ENCODE data around the gene FBXW4.

DNA sequence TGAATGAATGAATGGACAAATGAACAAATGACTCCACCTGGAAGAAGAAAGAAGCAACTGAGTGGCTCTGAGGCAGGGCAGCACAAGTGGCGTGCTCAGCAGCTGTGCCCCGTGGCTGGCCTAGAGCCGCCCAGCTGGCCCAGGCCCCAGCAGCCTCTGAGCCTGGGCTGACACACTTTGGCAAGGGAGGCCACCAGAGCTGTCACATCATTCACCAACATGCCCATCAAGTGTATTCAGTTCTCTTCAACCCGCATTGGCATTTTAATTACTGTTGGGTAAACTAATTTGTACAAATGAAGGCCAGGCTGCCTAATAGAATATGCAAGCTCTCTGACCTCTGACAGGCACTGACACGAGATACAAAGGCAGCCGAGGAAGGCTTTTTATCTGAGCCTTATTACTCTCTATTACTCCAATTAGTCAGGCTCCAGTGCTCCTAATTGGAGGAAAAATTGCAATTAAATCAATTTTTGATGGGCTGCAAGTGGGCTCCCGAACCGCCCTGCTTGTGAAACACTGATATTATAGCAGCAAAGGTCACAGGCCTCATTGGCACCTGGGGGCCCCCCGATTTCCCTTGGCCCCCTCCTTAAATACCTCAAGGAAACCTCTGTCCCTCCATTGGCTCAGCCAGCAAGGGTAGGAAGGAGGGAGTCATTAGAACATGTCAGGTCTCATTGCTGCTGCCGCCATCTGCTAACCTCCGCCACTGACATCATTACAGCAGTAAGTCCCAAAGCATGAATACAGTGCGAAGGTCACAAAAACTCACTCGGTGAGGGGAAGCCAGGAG lies 64.9 kb downstream of the FBXW4 start:
- TF ChIP-seq, protein P1, sequence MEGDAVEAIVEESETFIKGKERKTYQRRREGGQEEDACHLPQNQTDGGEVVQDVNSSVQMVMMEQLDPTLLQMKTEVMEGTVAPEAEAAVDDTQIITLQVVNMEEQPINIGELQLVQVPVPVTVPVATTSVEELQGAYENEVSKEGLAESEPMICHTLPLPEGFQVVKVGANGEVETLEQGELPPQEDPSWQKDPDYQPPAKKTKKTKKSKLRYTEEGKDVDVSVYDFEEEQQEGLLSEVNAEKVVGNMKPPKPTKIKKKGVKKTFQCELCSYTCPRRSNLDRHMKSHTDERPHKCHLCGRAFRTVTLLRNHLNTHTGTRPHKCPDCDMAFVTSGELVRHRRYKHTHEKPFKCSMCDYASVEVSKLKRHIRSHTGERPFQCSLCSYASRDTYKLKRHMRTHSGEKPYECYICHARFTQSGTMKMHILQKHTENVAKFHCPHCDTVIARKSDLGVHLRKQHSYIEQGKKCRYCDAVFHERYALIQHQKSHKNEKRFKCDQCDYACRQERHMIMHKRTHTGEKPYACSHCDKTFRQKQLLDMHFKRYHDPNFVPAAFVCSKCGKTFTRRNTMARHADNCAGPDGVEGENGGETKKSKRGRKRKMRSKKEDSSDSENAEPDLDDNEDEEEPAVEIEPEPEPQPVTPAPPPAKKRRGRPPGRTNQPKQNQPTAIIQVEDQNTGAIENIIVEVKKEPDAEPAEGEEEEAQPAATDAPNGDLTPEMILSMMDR (conservative IDR thresholded peaks at IDR 0.05; ENCODE audit: low read length): no peak
- no peak for TF ChIP-seq EZH2phosphoT487 (IDR thresholded peaks at IDR 0.05; ENCODE audit: borderline replicate concordance)

Measured in Loucy (cell line).